Measurements from ENCODE around the gene IQSEC3.

IQSEC3 gene

GRCh38 chr12:84056-84455, 17.5 kb downstream of the IQSEC3 start:
- DNase-seq: peak; percentile 94

GRCh38 chr12:85191-85666, 18.7 kb downstream of the IQSEC3 start:
- DNase-seq: no peak

GRCh38 chr12:87315-87714, 20.7 kb downstream of the IQSEC3 start:
- DNase-seq: no peak

GRCh38 chr12:87856-88255, 21.3 kb downstream of the IQSEC3 start:
- DNase-seq: no peak

- DNase-seq: no peak
These were observed 23.1 kb downstream of the IQSEC3 start for GRCh38 chr12:89653-90052.

GRCh38 chr12:91213-91612, 24.6 kb downstream of the IQSEC3 start:
- no peak for DNase-seq

- DNase-seq: no peak
These were observed 26.9 kb downstream of the IQSEC3 start for GRCh38 chr12:93266-94005.

GRCh38 chr12:96543-96942, 30.0 kb downstream of the IQSEC3 start:
- no peak for DNase-seq

GRCh38 chr12:98924-99352, 32.4 kb downstream of the IQSEC3 start:
- no peak for DNase-seq

GRCh38 chr12:99605-100004, 33.0 kb downstream of the IQSEC3 start:
- DNase-seq: no peak

GRCh38 chr12:101969-102878, 35.7 kb downstream of the IQSEC3 start:
- DNase-seq: no peak

GRCh38 chr12:102879-103168, 36.3 kb downstream of the IQSEC3 start:
- DNase-seq: no peak

- DNase-seq: peak; percentile 93
These were observed 36.8 kb downstream of the IQSEC3 start for GRCh38 chr12:103169-103981.

GRCh38 chr12:104551-105081, 38.0 kb downstream of the IQSEC3 start:
- peak; percentile 92 for DNase-seq

- no peak for DNase-seq
These were observed 39.1 kb downstream of the IQSEC3 start for GRCh38 chr12:105696-106095.

- DNase-seq: no peak
These were observed 39.6 kb downstream of the IQSEC3 start for GRCh38 chr12:106118-106591.

- DNase-seq: peak; percentile 25
These were observed 42.0 kb downstream of the IQSEC3 start for GRCh38 chr12:108594-108993.

- no peak for DNase-seq
These were observed 42.9 kb downstream of the IQSEC3 start for GRCh38 chr12:109446-109845.

- DNase-seq: no peak
These were observed 43.3 kb downstream of the IQSEC3 start for GRCh38 chr12:109872-110271.

GRCh38 chr12:111699-112493, 45.3 kb downstream of the IQSEC3 start:
- DNase-seq: no peak

- DNase-seq: no peak
These were observed 46.8 kb downstream of the IQSEC3 start for GRCh38 chr12:113347-113746.

GRCh38 chr12:114626-115211, 48.2 kb downstream of the IQSEC3 start:
- DNase-seq: no peak
